H9 (cell line): Measurements from ENCODE around the gene SYT9. TPM values are rescaled to one million over a fixed set of nuclear protein-coding genes. Genes with fewer than 3 reads are reported as not detected.

Source experiments
- DNase-seq: peaks from one replicate; pipeline ENCODE4 v3.0.0-alpha.2; 2017
- H2AFZ ChIP-seq: one replicate; pipeline ENCODE4 v1.6.1; 2013; ENCODE audit warnings: mild to moderate bottlenecking, low read length, control low read depth, moderate library complexity
- H2AK5ac ChIP-seq: 2 replicates; pipeline ENCODE4 v1.6.1; 2013; ENCODE audit warnings: low read length, control low read depth, mixed read lengths; ENCODE audit not compliant: insufficient read length
- H2BK120ac ChIP-seq: one replicate; pipeline ENCODE4 v1.6.1; 2013; ENCODE audit warnings: low read depth, mild to moderate bottlenecking, low read length, control low read depth, inconsistent platforms; ENCODE audit not compliant: poor library complexity, severe bottlenecking
- H2BK12ac ChIP-seq: 2 replicates; pipeline ENCODE4 v1.6.1; 2013; ENCODE audit warnings: low read length, control low read depth, mixed read lengths, low read depth; ENCODE audit not compliant: insufficient read length
- H2BK15ac ChIP-seq: 2 replicates; pipeline ENCODE4 v1.6.1; 2013; ENCODE audit warnings: low read depth, low read length, control low read depth
- H2BK20ac ChIP-seq: one replicate; pipeline ENCODE4 v1.6.1; 2013; ENCODE audit warnings: low read depth, mild to moderate bottlenecking, low read length, control low read depth, inconsistent platforms; ENCODE audit not compliant: poor library complexity, severe bottlenecking
- H2BK5ac ChIP-seq: 2 replicates; pipeline ENCODE4 v1.6.1; 2013; ENCODE audit warnings: low read length, control low read depth, mixed read lengths; ENCODE audit not compliant: insufficient read length
- H3K14ac ChIP-seq: 2 replicates; pipeline ENCODE4 v1.6.1; 2013; ENCODE audit warnings: low read length, control low read depth; ENCODE audit not compliant: insufficient read depth
- H3K18ac ChIP-seq: 2 replicates; pipeline ENCODE4 v1.6.1; 2013; ENCODE audit warnings: low read depth, mild to moderate bottlenecking, mixed read lengths, low read length, control low read depth; ENCODE audit not compliant: insufficient read length
- H3K23ac ChIP-seq: 2 replicates; pipeline ENCODE4 v1.6.1; 2013; ENCODE audit warnings: low read length, control low read depth, mixed read lengths, low read depth; ENCODE audit not compliant: insufficient read length
- H3K23me2 ChIP-seq: 2 replicates; pipeline ENCODE4 v1.6.1; 2013; ENCODE audit warnings: low read depth, mild to moderate bottlenecking, mixed read lengths, low read length, control low read depth; ENCODE audit not compliant: insufficient read length, poor library complexity, severe bottlenecking
- H3K27ac ChIP-seq: 2 replicates; pipeline ENCODE4 v1.5.1; 2013; ENCODE audit warnings: low read length, control low read depth, mixed read lengths, low read depth; ENCODE audit not compliant: insufficient read length
- H3K27me3 ChIP-seq: 2 replicates; pipeline ENCODE4 v1.6.1; 2013; ENCODE audit warnings: low read length, control low read depth, inconsistent platforms; ENCODE audit not compliant: insufficient read depth
- H3K4ac ChIP-seq: 2 replicates; pipeline ENCODE4 v1.6.1; 2013; ENCODE audit warnings: low read depth, mild to moderate bottlenecking, control low read depth, inconsistent platforms, low read length, moderate library complexity
- H3K4me1 ChIP-seq: 2 replicates; pipeline ENCODE4 v1.6.1; 2013; ENCODE audit warnings: low read length, control low read depth, inconsistent platforms; ENCODE audit not compliant: insufficient read depth
- H3K4me2 ChIP-seq: 2 replicates; pipeline ENCODE4 v1.6.1; 2013; ENCODE audit warnings: low read length, control low read depth, mixed read lengths; ENCODE audit not compliant: insufficient read length, insufficient read depth
- H3K56ac ChIP-seq: 2 replicates; pipeline ENCODE4 v1.6.1; 2013; ENCODE audit warnings: low read depth, mild to moderate bottlenecking, mixed read lengths, low read length, control low read depth; ENCODE audit not compliant: insufficient read length
- H3K79me1 ChIP-seq: 2 replicates; pipeline ENCODE4 v1.6.1; 2013; ENCODE audit warnings: low read depth, mild to moderate bottlenecking, moderate library complexity, low read length, control low read depth, inconsistent platforms; ENCODE audit not compliant: insufficient read depth, poor library complexity, severe bottlenecking
- H3K79me2 ChIP-seq: 2 replicates; pipeline ENCODE4 v1.6.1; 2013; ENCODE audit warnings: low read length, control low read depth, inconsistent platforms; ENCODE audit not compliant: insufficient read depth
- H3K9ac ChIP-seq: 2 replicates; pipeline ENCODE4 v1.6.1; 2013; ENCODE audit warnings: low read length, control low read depth, mixed read lengths; ENCODE audit not compliant: insufficient read length; ENCODE audit errors: extremely low read depth
- H3K9me3 ChIP-seq: one replicate; pipeline ENCODE4 v1.6.1; 2013; ENCODE audit warnings: low read depth, low read length, inconsistent platforms; ENCODE audit not compliant: control insufficient read depth
- H3T11ph ChIP-seq: one replicate; pipeline ENCODE4 v1.6.1; 2013; ENCODE audit warnings: mild to moderate bottlenecking, low read length, control low read depth, inconsistent platforms
- H4K20me1 ChIP-seq: one replicate; pipeline ENCODE4 v1.6.1; 2013; ENCODE audit not compliant: control insufficient read depth, insufficient read length, insufficient read depth
- H4K5ac ChIP-seq: 2 replicates; pipeline ENCODE4 v1.6.1; 2013; ENCODE audit warnings: low read depth, mild to moderate bottlenecking, mixed read lengths, low read length, control low read depth; ENCODE audit not compliant: insufficient read length
- H4K8ac ChIP-seq: replicated peaks from 2 replicates; pipeline ENCODE4 v1.6.1; 2013; ENCODE audit warnings: low read length, control low read depth, mixed read lengths, low read depth; ENCODE audit not compliant: insufficient read length
- H4K91ac ChIP-seq: 2 replicates; pipeline ENCODE4 v1.6.1; 2013; ENCODE audit warnings: low read depth, mild to moderate bottlenecking, moderate library complexity, mixed read lengths, low read length, control low read depth; ENCODE audit not compliant: insufficient read length
- H3K27ac Mint-ChIP-seq, 3 experiments: 2 replicates in 2 of 3; 3 replicates in 1 of 3; pipeline ENCODE4 v1.8.0; 2020 to 2021; ENCODE audit warnings: mixed read lengths in 3 of 3, mild to moderate bottlenecking in 1 of 3, moderate library complexity in 1 of 3
- H3K27me3 Mint-ChIP-seq: 2 replicates; pipeline ENCODE4 v1.8.0; 2021; ENCODE audit warnings: low read depth, mild to moderate bottlenecking, moderate library complexity, mixed read lengths
- H3K36me3 Mint-ChIP-seq, 3 experiments: 2 replicates in 2 of 3; 3 replicates in 1 of 3; pipeline ENCODE4 v1.8.0; 2020 to 2021; ENCODE audit warnings: low read depth in 3 of 3, mixed read lengths in 3 of 3; ENCODE audit not compliant: insufficient read depth in 1 of 3
- H3K4me1 Mint-ChIP-seq, 2 experiments: 2 replicates each; pipeline ENCODE4 v1.8.0; 2020; ENCODE audit warnings: mixed read lengths in 2 of 2
- H3K4me3 Mint-ChIP-seq, 2 experiments: 2 replicates in 1 of 2; 3 replicates in 1 of 2; pipeline ENCODE4 v1.8.0; 2020 to 2021; ENCODE audit warnings: mild to moderate bottlenecking in 2 of 2, mixed read lengths in 2 of 2, moderate library complexity in 1 of 2
- H3K9me3 Mint-ChIP-seq, 2 experiments: 2 replicates in 1 of 2; 3 replicates in 1 of 2; pipeline ENCODE4 v1.8.0; 2020; ENCODE audit warnings: mild to moderate bottlenecking in 2 of 2, mixed read lengths in 2 of 2, moderate library complexity in 1 of 2
- CTCF ChIP-seq: fragments of 200-600 bp; sonication (generic); conservative IDR thresholded peaks from 3 replicates; pipeline ENCODE4 v1.8.0; 2021; ENCODE audit warnings: antibody characterized with exemption, mild to moderate bottlenecking
- WGBS: extraction: QIAGEN DNeasy Blood & Tissue Kit; methylation state at CpG from one replicate; pipeline ENCODE4 v1.1.7; 2013; ENCODE audit warnings: missing lambda C conversion rate, low lambda C conversion rate, mixed read lengths; ENCODE audit not compliant: insufficient read length; ENCODE audit errors: extremely low coverage; 5-methylcytosine and 5-hydroxymethylcytosine counted together
- total RNA-seq: library from RNA; stranded (reverse); gene quantifications from 2 replicates; pipeline ENCODE4 v1.2.1, GENCODE V29; 2021

Gene SYT9
- total RNA-seq, 1 experiment from 2014 or later, result 0.63 TPM

- no peak overlapping the region for H2AK5ac ChIP-seq
- no peak overlapping the region for H3K14ac ChIP-seq
- no peaks in the 10 kb centered on the region for H3K79me2 ChIP-seq
- no peak overlapping the region for H2AFZ ChIP-seq
- H3K79me1 ChIP-seq, result no peaks in the 10 kb centered on the region
- no CpG with 5 or more reads among the region's 1 CpG for WGBS
- H2BK15ac ChIP-seq, result no peak overlapping the region
- H3K4me3 Mint-ChIP-seq, result no peak overlapping the region
- no peak overlapping the region for H2BK120ac ChIP-seq
- H3K27ac Mint-ChIP-seq, result no peak overlapping the region
- H2BK5ac ChIP-seq, result no peak overlapping the region
- no peak overlapping the region for H3T11ph ChIP-seq
- H3K9me3 ChIP-seq, result peaks cover 8% of the 10 kb centered on the region
- no peaks in the 10 kb centered on the region for H4K20me1 ChIP-seq
- no peak for TF ChIP-seq CTCF
- no peaks in the 10 kb centered on the region; the same call in 1 of the 2 replicates for H3K27me3 Mint-ChIP-seq
- no peak overlapping the region for H3K4me2 ChIP-seq
- H3K27ac ChIP-seq, result no peak overlapping the region
- DNase-seq, result no peak
- H3K9me3 Mint-ChIP-seq, result peaks cover 24 to 25% of the 10 kb centered on the region in 2 experiments
- no peak overlapping the region for H3K56ac ChIP-seq
- peaks cover 6 to 18% (median 11%) of the 10 kb centered on the region in 3 experiments; a peak in 6 of 7 replicates for H3K36me3 Mint-ChIP-seq
- H3K23ac ChIP-seq, result no peak overlapping the region
- H3K4me1 Mint-ChIP-seq, result peaks cover 5% of the 10 kb centered on the region in 2 experiments
- H2BK12ac ChIP-seq, result no peak overlapping the region
- H3K18ac ChIP-seq, result no peak overlapping the region
- H2BK20ac ChIP-seq, result no peak overlapping the region
- no peaks in the 10 kb centered on the region for H3K23me2 ChIP-seq
- H3K9ac ChIP-seq, result no peak overlapping the region
- no peak overlapping the region for H3K4ac ChIP-seq
- H3K27me3 ChIP-seq, result no peaks in the 10 kb centered on the region
- no peaks in the 10 kb centered on the region for H3K4me1 ChIP-seq
- no peak overlapping the region for H4K8ac ChIP-seq
- no peak overlapping the region for H4K5ac ChIP-seq
- H4K91ac ChIP-seq, result no peak overlapping the region
Observed at GRCh38 chr11:7286178-7286577, 34.5 kb downstream of the SYT9 start.
